Measurements from ENCODE around the gene RAB1A.

GRCh38 chr2:65071499-65072180, 58.3 kb downstream of the RAB1A start:
- TF ChIP-seq POLR2A (IDR thresholded peaks at IDR 0.05; ENCODE audit: low read depth, low read length) (no peak), TAF1 (IDR thresholded peaks at IDR 0.05; ENCODE audit: borderline replicate concordance, low read depth, low read length) (no peak)
